ENCODE measurements around the gene CLEC4C. TPM values are rescaled to one million over a fixed set of nuclear protein-coding genes. Genes with fewer than 3 reads are reported as not detected.

Gene CLEC4C
- total and polyA plus RNA-seq, 2 donors (not counting 1 experiment from before 2014, with no cell fraction given), result not detected

DNA sequence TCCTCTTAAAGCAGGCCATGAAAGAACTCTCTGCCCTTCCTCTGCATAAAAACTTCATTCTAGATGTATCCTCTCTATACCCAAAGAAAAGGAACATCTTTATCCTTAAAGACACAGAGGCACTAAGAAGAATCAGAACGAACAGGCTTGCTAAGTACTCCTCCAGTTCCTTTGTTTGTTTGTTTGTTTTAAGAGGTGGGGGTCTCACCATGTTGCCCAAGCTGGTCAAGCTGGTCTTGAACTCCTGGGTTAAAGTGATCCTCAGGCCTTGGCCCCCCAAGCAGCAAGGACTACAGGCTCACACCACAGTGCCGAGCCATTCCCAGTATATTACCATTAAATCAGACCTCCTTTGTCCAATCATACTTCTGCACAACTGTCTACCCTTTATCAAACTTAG is 65.6 kb downstream of the CLEC4C start:
- Histone ChIP-seq H3K9ac (ENCODE audit: insufficient read depth, low read length) (no peak overlapping the region), H3K4me1 (ENCODE audit: control insufficient read depth, extremely low read depth, insufficient read depth, low read length) (no peaks in the 10 kb centered on the region), H3K4me2 (ENCODE audit: extremely low read depth, insufficient read depth, low read length) (no peak overlapping the region), H3K9me3 (ENCODE audit: control insufficient read depth, insufficient read depth, low read depth, low read length) (no peaks in the 10 kb centered on the region), H3K27me3 (ENCODE audit: control insufficient read depth, insufficient read depth, low read length) (no peaks in the 10 kb centered on the region), H3K79me2 (ENCODE audit: control insufficient read depth, insufficient read depth, low read length) (no peaks in the 10 kb centered on the region), H4K20me1 (ENCODE audit: control insufficient read depth, extremely low read depth, insufficient read depth, low read length) (no peaks in the 10 kb centered on the region), H2AFZ (ENCODE audit: low read length) (no peak overlapping the region), H3K27ac (ENCODE audit: insufficient read depth, low read length) (no peak overlapping the region), H3K4me3 (replicated peaks in 1 of 4; ENCODE audit: control extremely low read depth in 1 of 4, insufficient read depth in 1 of 4, low read depth in 3 of 4, low read length in 4 of 4) (no peak overlapping the region), H3K36me3 (ENCODE audit: control insufficient read depth, insufficient read depth, low read length) (no peaks in the 10 kb centered on the region)
- no peak for DNase-seq (ENCODE audit: low read depth in 2 of 2)
- TF ChIP-seq, protein P1, sequence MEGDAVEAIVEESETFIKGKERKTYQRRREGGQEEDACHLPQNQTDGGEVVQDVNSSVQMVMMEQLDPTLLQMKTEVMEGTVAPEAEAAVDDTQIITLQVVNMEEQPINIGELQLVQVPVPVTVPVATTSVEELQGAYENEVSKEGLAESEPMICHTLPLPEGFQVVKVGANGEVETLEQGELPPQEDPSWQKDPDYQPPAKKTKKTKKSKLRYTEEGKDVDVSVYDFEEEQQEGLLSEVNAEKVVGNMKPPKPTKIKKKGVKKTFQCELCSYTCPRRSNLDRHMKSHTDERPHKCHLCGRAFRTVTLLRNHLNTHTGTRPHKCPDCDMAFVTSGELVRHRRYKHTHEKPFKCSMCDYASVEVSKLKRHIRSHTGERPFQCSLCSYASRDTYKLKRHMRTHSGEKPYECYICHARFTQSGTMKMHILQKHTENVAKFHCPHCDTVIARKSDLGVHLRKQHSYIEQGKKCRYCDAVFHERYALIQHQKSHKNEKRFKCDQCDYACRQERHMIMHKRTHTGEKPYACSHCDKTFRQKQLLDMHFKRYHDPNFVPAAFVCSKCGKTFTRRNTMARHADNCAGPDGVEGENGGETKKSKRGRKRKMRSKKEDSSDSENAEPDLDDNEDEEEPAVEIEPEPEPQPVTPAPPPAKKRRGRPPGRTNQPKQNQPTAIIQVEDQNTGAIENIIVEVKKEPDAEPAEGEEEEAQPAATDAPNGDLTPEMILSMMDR (conservative IDR thresholded peaks at IDR 0.05 in 1 of 2, IDR thresholded peaks at IDR 0.05 in 1 of 2; ENCODE audit: low read depth in 1 of 2, low read length in 2 of 2), result no peak
- no peak for TF ChIP-seq EZH2 (IDR thresholded peaks at IDR 0.05; ENCODE audit: low read length, missing control alignments)

Other genes with a start within 250 kb of the CLEC4C start
- 0.26 TPM in 1 of 2 replicates, not detected in the other for gene CD163, start 243.6 kb downstream of the CLEC4C start, total RNA-seq
- gene CD163, start 243.6 kb downstream of the CLEC4C start, polyA plus RNA-seq, result 0.03 TPM in 1 of 2 replicates, not detected in the other
- not detected in 2 replicates for gene APOBEC1, start 81.5 kb downstream of the CLEC4C start, total RNA-seq
- gene APOBEC1, start 81.5 kb downstream of the CLEC4C start, polyA plus RNA-seq, result not detected in 2 replicates
- gene GDF3, start 51.6 kb downstream of the CLEC4C start, total RNA-seq, result not detected in 2 replicates
- not detected in 2 replicates for gene GDF3, start 51.6 kb downstream of the CLEC4C start, polyA plus RNA-seq
- not detected in 2 replicates for gene DPPA3, start 35.9 kb downstream of the CLEC4C start, total RNA-seq
- not detected in 2 replicates for gene DPPA3, start 35.9 kb downstream of the CLEC4C start, polyA plus RNA-seq
- not detected in 2 replicates for gene NANOGNB, start 17.8 kb upstream of the CLEC4C start, total RNA-seq
- gene NANOGNB, start 17.8 kb upstream of the CLEC4C start, polyA plus RNA-seq, result not detected in 2 replicates
- not detected in 2 replicates for gene NANOG, start 42.0 kb upstream of the CLEC4C start, total RNA-seq
- gene NANOG, start 42.0 kb upstream of the CLEC4C start, polyA plus RNA-seq, result 0.02 TPM in 1 of 2 replicates, not detected in the other
- gene SLC2A14, start 125.5 kb upstream of the CLEC4C start, total RNA-seq, result under 0.01 and 0.17 TPM in 2 replicates
- 0.07 TPM in 2 replicates for gene SLC2A14, start 125.5 kb upstream of the CLEC4C start, polyA plus RNA-seq
- 95.0 and 127 TPM in 2 replicates for gene SLC2A3, start 188.8 kb upstream of the CLEC4C start, total RNA-seq
- 83.0 and 124 TPM in 2 replicates for gene SLC2A3, start 188.8 kb upstream of the CLEC4C start, polyA plus RNA-seq